H1 (cell line): ENCODE data around the gene NAT8L.

Experiments used
- BRCA1 ChIP-seq: IDR thresholded peaks from 2 replicates; pipeline ENCODE4 v1.6.1; 2012; ENCODE audit warnings: low read depth, low read length, improper control_type of control experiment
- CREB1 ChIP-seq: IDR thresholded peaks from 2 replicates; pipeline ENCODE4 v1.6.1; 2012; ENCODE audit warnings: inconsistent platforms
- PHF8 ChIP-seq: fragments of 200-600 bp; sonication (generic); conservative IDR thresholded peaks from 2 replicates; pipeline ENCODE4 v1.7.1; 2012; ENCODE audit warnings: low read depth, mild to moderate bottlenecking, inconsistent platforms, low read length, moderate library complexity
- POLR2A ChIP-seq, 2 experiments: IDR thresholded peaks; 1 replicate in 1 of 2; 2 replicates in 1 of 2; pipeline ENCODE4 v1.6.1; 2011; ENCODE audit warnings: low read depth in 2 of 2, low read length in 2 of 2, mild to moderate bottlenecking in 2 of 2; ENCODE audit errors: control extremely low read depth in 1 of 2
- TF ChIP-seq, protein P1 (sequence below), 3 experiments: IDR thresholded peaks; 1 replicate in 2 of 3; 2 replicates in 1 of 3; pipeline versions ENCODE4 v1.5.1 to v1.6.1; 2011; ENCODE audit warnings: low read length in 3 of 3, mild to moderate bottlenecking in 3 of 3, inconsistent platforms in 2 of 3, low read depth in 1 of 3, moderate library complexity in 1 of 3; ENCODE audit not compliant: insufficient read depth in 1 of 3; ENCODE audit errors: control extremely low read depth in 1 of 3

DNA sequence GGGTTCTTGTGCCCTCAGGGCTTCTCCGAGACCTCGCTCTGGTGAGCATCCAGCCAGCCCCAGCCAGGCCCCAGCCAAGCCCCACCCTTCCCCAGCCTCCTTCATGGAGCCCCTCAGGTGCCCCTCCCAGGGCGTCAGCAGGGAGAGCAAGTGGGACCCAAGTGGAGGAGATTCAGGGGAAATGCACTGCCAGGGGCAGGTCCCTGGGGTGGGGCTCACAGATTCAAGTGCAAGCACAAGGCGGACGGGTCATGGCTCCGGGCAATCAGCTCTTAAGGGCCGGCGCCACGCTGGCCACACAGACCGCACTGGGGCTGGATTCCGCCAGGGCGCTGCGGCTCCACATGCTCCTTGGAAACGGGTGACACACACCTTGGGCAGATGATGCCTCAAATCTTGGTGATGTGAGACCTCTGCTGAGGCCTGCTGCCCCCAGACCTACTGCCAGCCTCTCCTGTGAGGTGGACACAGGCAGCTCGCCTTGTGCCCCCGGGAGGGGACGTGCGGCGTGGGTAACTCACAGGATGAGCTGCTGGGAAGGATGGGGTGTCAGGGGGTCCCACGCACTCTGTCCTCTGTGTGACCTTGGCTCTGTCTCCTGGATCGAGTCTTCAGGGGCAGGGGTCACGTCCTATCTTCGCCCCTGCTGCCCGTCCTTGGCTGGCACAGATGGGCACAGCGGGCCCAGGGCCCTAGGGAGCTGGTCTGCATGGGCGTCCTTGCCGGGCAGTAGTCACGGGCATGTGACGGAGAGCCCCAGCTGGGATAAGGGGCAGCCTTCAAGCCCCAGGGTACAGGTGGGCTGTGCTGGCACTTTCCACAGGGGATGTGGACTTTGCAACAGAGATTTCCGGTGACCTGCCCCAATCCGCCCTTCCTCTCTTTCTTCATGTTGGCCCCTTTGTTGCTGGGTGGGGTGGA is 17.1 kb downstream of the NAT8L start:
- TF ChIP-seq BRCA1 (no peak), CREB1 (no peak), PHF8 (no peak), POLR2A (IDR thresholded peaks at IDR 0.05; ENCODE audit: control extremely low read depth in 1 of 2, low read depth in 2 of 2, low read length in 2 of 2) (no peak)
- TF ChIP-seq, protein P1, sequence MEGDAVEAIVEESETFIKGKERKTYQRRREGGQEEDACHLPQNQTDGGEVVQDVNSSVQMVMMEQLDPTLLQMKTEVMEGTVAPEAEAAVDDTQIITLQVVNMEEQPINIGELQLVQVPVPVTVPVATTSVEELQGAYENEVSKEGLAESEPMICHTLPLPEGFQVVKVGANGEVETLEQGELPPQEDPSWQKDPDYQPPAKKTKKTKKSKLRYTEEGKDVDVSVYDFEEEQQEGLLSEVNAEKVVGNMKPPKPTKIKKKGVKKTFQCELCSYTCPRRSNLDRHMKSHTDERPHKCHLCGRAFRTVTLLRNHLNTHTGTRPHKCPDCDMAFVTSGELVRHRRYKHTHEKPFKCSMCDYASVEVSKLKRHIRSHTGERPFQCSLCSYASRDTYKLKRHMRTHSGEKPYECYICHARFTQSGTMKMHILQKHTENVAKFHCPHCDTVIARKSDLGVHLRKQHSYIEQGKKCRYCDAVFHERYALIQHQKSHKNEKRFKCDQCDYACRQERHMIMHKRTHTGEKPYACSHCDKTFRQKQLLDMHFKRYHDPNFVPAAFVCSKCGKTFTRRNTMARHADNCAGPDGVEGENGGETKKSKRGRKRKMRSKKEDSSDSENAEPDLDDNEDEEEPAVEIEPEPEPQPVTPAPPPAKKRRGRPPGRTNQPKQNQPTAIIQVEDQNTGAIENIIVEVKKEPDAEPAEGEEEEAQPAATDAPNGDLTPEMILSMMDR (IDR thresholded peaks at IDR 0.05; ENCODE audit: control extremely low read depth in 1 of 3, insufficient read depth in 1 of 3, low read depth in 1 of 3, low read length in 3 of 3): no peak
